ENCODE results near the gene CNPY4.

DNA sequence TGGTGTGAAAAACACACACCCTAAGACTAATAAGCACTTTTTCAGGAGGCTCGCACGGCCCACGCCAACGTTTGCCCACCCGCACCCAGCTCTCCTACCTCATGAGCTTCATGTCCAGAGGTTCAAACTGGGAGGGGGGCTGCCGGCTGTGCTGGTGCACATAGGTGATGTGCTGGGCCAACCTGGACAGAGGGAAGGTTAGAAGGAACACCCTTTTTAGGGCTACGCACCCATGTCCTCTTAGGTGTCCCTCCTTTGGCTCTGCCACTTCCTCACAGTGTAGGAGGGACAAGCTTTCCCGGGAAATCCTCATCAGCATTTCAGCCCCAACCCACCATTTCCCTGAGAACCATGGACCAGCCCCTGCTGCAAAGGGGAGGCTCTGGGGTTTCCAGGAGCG lies 24.1 kb upstream of the CNPY4 start:
- no peak for TF ChIP-seq CTCF (IDR thresholded peaks at IDR 0.05; ENCODE audit: low read depth, low read length)
- no peak for TF ChIP-seq POLR2A (IDR thresholded peaks at IDR 0.05; ENCODE audit: extremely low read depth, insufficient read length)
- TF ChIP-seq, protein P1, sequence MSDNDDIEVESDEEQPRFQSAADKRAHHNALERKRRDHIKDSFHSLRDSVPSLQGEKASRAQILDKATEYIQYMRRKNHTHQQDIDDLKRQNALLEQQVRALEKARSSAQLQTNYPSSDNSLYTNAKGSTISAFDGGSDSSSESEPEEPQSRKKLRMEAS (IDR thresholded peaks at IDR 0.05; ENCODE audit: low read depth, low read length) = no peak

Data from NB4 (cell line).